ENCODE results near the gene MTSS2.
"Not testable (repeated sequence)": the region's sequence is repeated elsewhere in the genome, so short reads cannot be mapped to it uniquely, and the experiment has no call there.

The MTSS2 gene

GRCh38 chr16:70685061-70685937 is 554 bp downstream of the MTSS2 start:
- no peak for DNase-seq

GRCh38 chr16:70684146-70685060 is 1.4 kb downstream of the MTSS2 start:
- DNase-seq, result no peak

GRCh38 chr16:70683146-70683944 is 2.5 kb downstream of the MTSS2 start:
- DNase-seq, result no peak

- DNase-seq, result no peak
These were observed 3.4 kb downstream of the MTSS2 start for GRCh38 chr16:70682239-70683145.

- DNase-seq, result no peak
These were observed 4.2 kb downstream of the MTSS2 start for GRCh38 chr16:70681382-70682238.

- DNase-seq, result no peak
These were observed 5.1 kb downstream of the MTSS2 start for GRCh38 chr16:70680495-70681381.

- DNase-seq, result no peak
These were observed 6.0 kb downstream of the MTSS2 start for GRCh38 chr16:70679671-70680494.

- DNase-seq, result no peak
These were observed 6.8 kb downstream of the MTSS2 start for GRCh38 chr16:70678898-70679670.

- no peak for DNase-seq
These were observed 7.5 kb downstream of the MTSS2 start for GRCh38 chr16:70678121-70678897.

GRCh38 chr16:70677499-70678120 is 8.2 kb downstream of the MTSS2 start:
- DNase-seq, result no peak

GRCh38 chr16:70676675-70677498 is 9.0 kb downstream of the MTSS2 start:
- DNase-seq, result no peak

- no peak for DNase-seq
These were observed 9.9 kb downstream of the MTSS2 start for GRCh38 chr16:70675851-70676513.

- no peak for DNase-seq
These were observed 11.4 kb downstream of the MTSS2 start for GRCh38 chr16:70674221-70675014.

GRCh38 chr16:70670938-70671337 is 14.9 kb downstream of the MTSS2 start:
- not testable (repeated sequence) for DNase-seq
